IPS DF 6.9 (cell line): ENCODE data around the gene MARK3.

Experiments used
- DNase-seq: peaks from one replicate; pipeline ENCODE4 v3.0.0-alpha.2; 2013; ENCODE audit warnings: low read depth, low spot score
- H3K27ac ChIP-seq: one replicate; pipeline ENCODE4 v1.5.1; 2013; ENCODE audit warnings: low read length, control low read depth
- H3K27me3 ChIP-seq: 2 replicates; pipeline ENCODE4 v1.6.1; 2013; ENCODE audit warnings: mild to moderate bottlenecking, low read length; ENCODE audit not compliant: control insufficient read depth, insufficient read depth
- H3K36me3 ChIP-seq: 2 replicates; pipeline ENCODE4 v1.6.1; 2013; ENCODE audit warnings: low read length; ENCODE audit not compliant: control insufficient read depth, insufficient read depth
- H3K4me1 ChIP-seq: 2 replicates; pipeline ENCODE4 v1.6.1; 2013; ENCODE audit warnings: low read length; ENCODE audit not compliant: control insufficient read depth, insufficient read depth
- H3K4me3 ChIP-seq: 2 replicates; pipeline ENCODE4 v1.5.1; 2013; ENCODE audit warnings: mild to moderate bottlenecking, low read length
- H3K9me3 ChIP-seq: 2 replicates; pipeline ENCODE4 v1.6.1; 2013; ENCODE audit warnings: low read length, inconsistent platforms; ENCODE audit not compliant: control insufficient read depth, insufficient read depth
- WGBS: extraction: QIAGEN DNeasy Blood & Tissue Kit; methylation state at CpG from one replicate; pipeline ENCODE4 v1.1.7; 2013; ENCODE audit warnings: mixed read lengths, missing lambda C conversion rate; ENCODE audit not compliant: insufficient read length, insufficient coverage; 5-methylcytosine and 5-hydroxymethylcytosine counted together

Gene MARK3

DNA sequence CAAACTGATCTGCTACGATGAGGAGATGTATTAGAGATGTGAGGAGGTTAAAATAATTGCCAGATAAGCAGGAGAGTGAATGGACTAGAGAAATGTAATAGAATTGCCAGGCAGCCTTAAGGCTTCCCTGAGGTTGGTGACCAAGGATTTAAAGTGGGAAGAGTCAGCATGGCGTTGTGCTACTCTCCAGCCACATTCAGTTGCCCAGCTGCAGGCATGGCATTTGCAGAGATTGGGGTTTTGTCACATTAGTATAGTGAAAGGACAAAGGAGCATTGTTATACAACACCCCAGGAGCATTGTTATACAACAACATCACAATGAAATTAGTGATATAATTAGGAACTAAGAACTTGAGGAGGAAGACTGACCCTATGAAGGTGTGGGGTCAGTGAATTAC lies 31.7 kb downstream of the MARK3 start:
- Histone ChIP-seq H3K9me3 (no peaks in the 10 kb centered on the region), H3K36me3 (peaks cover 3% of the 10 kb centered on the region; the same call in 1 of the 2 replicates), H3K4me1 (no peaks in the 10 kb centered on the region), H3K27ac (no peak overlapping the region), H3K4me3 (no peak overlapping the region), H3K27me3 (no peaks in the 10 kb centered on the region)
- DNase-seq = no peak
- no CpG with 5 or more reads among the region's 2 CpGs for WGBS

DNA sequence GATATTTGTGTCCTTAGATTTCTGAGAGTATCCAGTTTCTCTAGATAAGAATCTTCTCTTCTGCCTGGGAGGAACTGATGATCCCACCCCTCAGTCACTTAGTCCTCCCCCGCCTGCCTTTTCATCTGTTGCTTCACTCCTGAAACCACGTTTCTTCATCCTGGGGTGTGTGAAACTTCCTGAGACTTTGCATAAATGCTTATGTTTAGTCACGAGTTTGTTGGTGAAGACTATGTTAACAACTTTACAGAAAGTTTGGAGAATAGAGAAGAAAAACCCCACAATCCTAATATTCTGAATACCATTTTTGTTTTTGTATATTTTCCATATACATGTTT lies 33.2 kb downstream of the MARK3 start:
- DNase-seq = no peak
- Histone ChIP-seq H3K9me3 (no peaks in the 10 kb centered on the region), H3K27me3 (no peaks in the 10 kb centered on the region), H3K36me3 (no peaks in the 10 kb centered on the region), H3K4me1 (no peaks in the 10 kb centered on the region), H3K4me3 (no peak overlapping the region), H3K27ac (no peak overlapping the region)
- no CpG with 5 or more reads among the region's 3 CpGs for WGBS

DNA sequence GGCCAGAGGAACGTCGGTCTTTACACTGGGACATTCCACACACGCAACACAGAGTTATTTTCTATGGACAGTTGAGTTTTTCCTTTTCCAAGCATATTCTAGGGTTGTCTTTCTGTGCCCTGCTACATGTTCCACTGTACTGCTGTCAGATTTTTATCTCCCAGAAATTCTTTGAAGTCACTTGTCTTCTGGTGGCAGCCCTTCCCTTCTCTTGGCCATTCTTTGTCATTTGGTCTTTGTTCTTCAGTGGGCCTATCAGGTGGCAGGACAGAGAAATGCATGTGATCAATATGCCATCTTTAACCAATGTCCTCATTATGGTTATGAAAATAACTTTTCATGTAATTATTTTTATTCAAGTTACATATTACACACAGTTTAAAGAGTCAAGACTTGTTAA lies 36.3 kb downstream of the MARK3 start:
- no peaks in the 10 kb centered on the region for H3K36me3 ChIP-seq
- no peaks in the 10 kb centered on the region for H3K27me3 ChIP-seq
- WGBS = no CpG with 5 or more reads among the region's 3 CpGs
- H3K4me3 ChIP-seq = no peak overlapping the region
- no peak for DNase-seq
- no peaks in the 10 kb centered on the region for H3K4me1 ChIP-seq
- no peak overlapping the region for H3K27ac ChIP-seq
- no peaks in the 10 kb centered on the region for H3K9me3 ChIP-seq

DNA sequence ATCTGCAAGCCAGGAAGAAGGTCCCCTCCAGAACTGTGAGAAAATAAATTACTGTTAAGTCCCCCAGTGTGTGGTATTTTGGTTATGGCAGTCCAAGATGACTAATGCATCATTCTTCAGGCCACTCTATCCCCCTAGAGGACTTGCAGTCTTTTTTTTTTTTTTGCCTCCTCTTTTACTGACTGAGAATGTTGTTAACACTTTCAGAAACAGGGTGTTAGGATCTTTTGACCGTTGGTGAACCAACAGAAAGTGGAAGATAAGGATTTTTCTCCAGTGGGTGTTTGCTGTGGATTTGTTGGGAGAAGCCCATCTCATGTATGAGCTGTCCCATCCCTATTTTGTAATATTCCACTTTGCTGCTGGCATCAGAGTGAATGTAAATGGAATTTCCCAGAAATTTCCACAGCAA lies 37.8 kb downstream of the MARK3 start:
- no peaks in the 10 kb centered on the region for H3K27me3 ChIP-seq
- WGBS = no CpG with 5 or more reads among the region's 1 CpG
- DNase-seq = no peak
- no peaks in the 10 kb centered on the region for H3K9me3 ChIP-seq
- no peaks in the 10 kb centered on the region for H3K36me3 ChIP-seq
- no peak overlapping the region for H3K4me3 ChIP-seq
- H3K4me1 ChIP-seq = no peaks in the 10 kb centered on the region
- no peak overlapping the region for H3K27ac ChIP-seq

DNA sequence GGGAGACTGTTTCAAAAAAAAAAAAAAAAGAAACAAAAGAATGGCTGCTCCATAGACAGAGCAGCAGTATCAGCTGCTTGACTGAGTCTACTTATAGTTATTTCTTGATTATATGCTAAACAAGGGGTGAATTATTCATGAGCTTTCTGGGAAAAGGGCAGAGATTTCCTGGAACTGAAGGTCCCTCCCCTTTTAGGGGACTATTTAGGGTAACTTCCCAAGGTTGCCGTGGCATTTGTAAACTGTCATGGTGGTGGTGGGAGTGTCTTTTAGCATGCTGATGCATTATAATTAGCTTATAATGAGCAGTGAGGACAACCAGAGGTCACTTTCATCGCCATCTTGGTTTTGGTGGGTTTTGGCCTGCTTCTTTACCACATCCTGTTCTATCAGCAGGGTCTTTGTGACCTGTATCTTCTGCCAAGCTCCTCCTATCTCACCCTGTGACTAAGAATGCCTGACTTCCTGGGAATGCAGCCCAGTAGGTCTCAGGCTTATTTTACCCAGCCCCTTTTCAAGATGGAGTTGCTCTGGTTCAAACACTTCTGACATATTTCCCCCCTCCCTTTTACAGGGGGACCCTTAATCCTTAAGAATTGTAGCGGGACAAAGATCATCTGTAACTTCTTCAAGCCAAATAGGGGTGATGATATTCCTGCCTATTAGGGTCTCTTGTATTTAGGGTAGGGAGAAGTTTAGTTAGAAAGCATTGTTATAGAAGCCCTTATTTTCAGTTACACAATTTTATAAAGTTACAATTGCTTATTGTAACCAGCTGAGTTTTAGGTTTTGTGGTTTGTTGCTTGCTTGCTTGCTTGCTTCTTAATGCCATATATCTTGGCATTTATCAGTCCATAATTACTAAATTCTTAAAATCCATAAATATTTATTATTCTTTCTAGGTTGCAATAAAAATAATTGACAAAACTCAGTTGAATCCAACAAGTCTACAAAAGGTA lies 42.5 kb downstream of the MARK3 start:
- H3K27ac ChIP-seq = no peak overlapping the region
- no peak overlapping the region for H3K4me3 ChIP-seq
- no peaks in the 10 kb centered on the region for H3K4me1 ChIP-seq
- H3K9me3 ChIP-seq = no peaks in the 10 kb centered on the region
- no CpG with 5 or more reads among the region's 3 CpGs for WGBS
- H3K27me3 ChIP-seq = no peaks in the 10 kb centered on the region
- peak; percentile 16 for DNase-seq
- H3K36me3 ChIP-seq = no peaks in the 10 kb centered on the region; the same call in 1 of the 2 replicates

DNA sequence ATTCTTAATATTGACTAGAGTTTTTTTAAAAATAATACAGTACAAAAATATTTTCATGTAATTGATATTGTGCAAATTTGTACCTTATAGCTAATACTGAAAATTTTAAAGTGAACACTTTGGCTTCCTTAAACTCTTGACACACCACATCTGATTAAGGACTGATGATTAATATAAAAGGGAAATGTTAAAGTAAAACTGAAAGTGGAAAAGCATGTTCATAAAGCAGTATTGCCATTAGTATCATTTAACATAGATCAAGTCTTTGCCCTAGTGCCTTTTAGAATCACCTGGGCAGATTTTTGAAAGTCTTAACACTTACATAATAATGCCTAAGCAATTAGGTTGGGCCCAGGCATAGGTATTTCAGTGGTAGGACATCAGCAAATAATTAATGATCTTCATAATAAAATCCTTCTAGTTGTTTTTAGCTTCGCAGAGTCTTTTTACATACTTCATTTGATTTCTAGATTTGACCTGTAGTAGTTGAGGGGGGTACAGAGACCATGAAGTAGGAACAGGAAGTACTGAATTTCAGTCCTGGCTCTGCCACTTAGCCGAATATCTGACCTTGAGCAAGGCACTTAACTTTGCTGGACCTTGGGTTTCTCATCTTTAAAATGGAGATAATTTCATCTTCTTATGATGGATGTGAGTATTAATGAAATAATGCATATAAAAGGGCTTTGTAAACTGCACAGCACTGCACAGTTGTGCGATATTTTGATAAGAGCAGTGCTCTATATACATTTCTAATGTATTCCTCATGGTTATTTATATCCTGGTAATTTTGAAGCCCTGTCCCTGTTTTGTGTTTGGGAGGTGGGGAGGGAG lies 43.7 kb downstream of the MARK3 start:
- DNase-seq = no peak
- whole genome bisulfite sequencing = no CpG with 5 or more reads among the region's 3 CpGs
- Histone ChIP-seq H3K9me3 (no peaks in the 10 kb centered on the region), H3K27ac (no peak overlapping the region), H3K4me1 (no peaks in the 10 kb centered on the region), H3K27me3 (no peaks in the 10 kb centered on the region), H3K4me3 (no peak overlapping the region), H3K36me3 (no peaks in the 10 kb centered on the region; the same call in 1 of the 2 replicates)

DNA sequence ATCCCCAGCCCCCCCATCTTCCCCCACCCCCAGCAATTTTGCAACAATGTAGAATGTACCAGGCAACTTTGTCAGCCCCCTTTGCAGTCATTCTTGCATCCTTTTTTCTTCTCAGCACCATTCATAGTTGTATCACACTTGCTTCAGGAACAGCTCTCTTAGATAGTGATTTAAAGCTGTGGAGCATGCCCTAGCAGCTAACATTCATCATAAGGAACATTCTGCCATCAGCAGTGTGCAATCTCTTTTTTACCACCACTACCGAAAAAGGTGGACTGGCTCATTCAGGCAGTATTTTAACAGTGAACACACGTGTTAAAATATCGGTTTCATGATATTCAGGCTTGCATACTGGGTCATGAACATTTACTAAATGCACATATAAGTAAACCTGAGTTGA lies 45.1 kb downstream of the MARK3 start:
- no CpG with 5 or more reads among the region's 3 CpGs for WGBS
- Histone ChIP-seq H3K9me3 (no peaks in the 10 kb centered on the region), H3K36me3 (no peaks in the 10 kb centered on the region; the same call in 1 of the 2 replicates), H3K4me1 (no peaks in the 10 kb centered on the region), H3K4me3 (no peak overlapping the region), H3K27me3 (no peaks in the 10 kb centered on the region), H3K27ac (no peak overlapping the region)
- DNase-seq = no peak

DNA sequence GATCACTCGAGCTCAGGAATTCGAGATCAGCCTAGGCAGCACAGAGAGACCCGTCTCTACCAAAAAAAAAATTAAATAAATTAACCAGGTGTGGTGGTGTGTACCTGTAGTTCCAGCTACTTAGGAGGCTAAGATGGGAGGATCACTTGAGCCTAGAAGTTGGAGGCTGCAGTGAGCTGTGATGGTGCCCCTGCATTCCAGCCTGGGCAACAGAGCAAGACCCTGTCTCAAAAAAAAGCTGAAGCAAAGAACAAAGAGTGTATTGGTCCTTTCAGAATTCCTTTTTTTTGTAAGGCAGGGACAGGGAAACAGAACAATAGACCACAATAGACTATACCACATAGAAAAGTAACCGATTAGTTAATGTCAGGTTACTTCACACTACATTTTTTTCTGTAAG lies 47.4 kb downstream of the MARK3 start:
- Histone ChIP-seq H3K4me3 (no peak overlapping the region), H3K27ac (no peak overlapping the region), H3K4me1 (no peaks in the 10 kb centered on the region), H3K9me3 (no peaks in the 10 kb centered on the region), H3K36me3 (no peaks in the 10 kb centered on the region; the same call in 1 of the 2 replicates), H3K27me3 (no peaks in the 10 kb centered on the region)
- WGBS = no CpG with 5 or more reads among the region's 4 CpGs
- no peak for DNase-seq

DNA sequence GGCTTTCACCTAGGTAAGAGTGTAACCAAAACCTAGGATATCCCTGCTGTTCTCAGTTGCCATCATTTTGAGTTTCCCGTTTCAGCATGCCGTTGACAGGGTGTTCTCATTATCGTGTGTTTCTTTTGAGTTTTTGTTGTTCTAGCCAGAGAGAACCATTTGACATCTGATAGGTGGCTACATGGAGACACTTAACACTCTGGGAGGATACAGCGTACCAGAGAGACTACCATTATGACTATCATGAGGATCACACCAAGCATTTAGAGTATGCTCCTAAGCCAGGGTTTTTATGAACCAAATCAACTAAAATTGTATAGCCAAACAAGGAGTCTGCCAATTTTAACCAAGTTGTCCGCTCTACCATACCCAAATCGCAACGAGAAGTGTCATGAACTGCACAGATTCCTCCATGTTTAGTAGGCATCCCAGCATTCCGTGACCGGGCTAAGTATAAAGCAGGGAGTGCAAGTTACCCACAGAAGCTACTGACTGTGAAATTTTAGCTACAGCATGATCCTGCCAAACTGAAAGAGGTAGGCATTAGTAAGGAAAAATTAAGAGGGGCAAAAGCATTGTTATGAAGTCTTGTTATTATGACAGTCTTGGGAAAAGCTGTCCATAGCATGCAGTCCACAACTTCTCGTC lies 48.8 kb downstream of the MARK3 start:
- no peaks in the 10 kb centered on the region for H3K27me3 ChIP-seq
- no peaks in the 10 kb centered on the region; the same call in 1 of the 2 replicates for H3K36me3 ChIP-seq
- H3K9me3 ChIP-seq = no peaks in the 10 kb centered on the region
- no peak overlapping the region for H3K4me3 ChIP-seq
- H3K4me1 ChIP-seq = no peaks in the 10 kb centered on the region
- DNase-seq = no peak
- no CpG with 5 or more reads among the region's 10 CpGs for WGBS
- no peak overlapping the region for H3K27ac ChIP-seq

DNA sequence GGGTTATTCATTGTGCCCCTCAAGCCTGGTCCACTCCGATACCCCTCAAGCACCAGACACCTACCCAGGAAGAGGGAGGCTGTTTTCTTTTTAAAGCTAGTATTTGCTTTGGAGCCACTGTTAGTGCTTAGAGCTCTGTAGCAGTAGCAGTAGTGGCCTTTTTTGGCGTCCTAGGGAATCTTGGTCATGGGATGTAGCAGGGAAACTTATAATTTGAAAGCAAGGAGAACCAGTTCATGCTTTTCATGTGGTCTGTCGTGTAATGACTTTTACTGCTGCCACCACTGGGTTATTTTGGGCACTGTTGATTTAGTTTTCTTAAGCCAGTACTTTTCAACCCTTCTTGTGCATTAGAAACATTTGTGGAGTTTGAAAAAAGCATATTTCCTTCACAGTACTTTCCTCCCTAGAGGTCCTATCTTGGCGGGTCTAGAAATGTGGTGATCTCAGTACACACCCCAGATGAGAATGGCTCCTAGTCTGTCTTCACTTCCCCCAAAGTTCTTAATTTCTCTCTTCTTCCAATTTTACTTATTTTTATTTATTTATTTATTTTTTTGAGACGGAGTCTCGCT lies 49.7 kb downstream of the MARK3 start:
- DNase-seq = no peak
- H3K36me3 ChIP-seq = no peaks in the 10 kb centered on the region; the same call in 1 of the 2 replicates
- no CpG with 5 or more reads among the region's 6 CpGs for WGBS

More for the DNA sequence above, 49.7 kb downstream of the MARK3 start:
- H3K27me3 ChIP-seq = no peaks in the 10 kb centered on the region
- no peak overlapping the region for H3K4me3 ChIP-seq
- H3K4me1 ChIP-seq = no peaks in the 10 kb centered on the region
- no peaks in the 10 kb centered on the region for H3K9me3 ChIP-seq
- no peak overlapping the region for H3K27ac ChIP-seq
